Measurements from ENCODE around the gene MROH9. TPM values are rescaled to one million over a fixed set of nuclear protein-coding genes. Genes with fewer than 3 reads are reported as not detected.
"Not testable (repeated sequence)": the region's sequence is repeated elsewhere in the genome, so short reads cannot be mapped to it uniquely, and the experiment has no call there.

The MROH9 gene, protein sequence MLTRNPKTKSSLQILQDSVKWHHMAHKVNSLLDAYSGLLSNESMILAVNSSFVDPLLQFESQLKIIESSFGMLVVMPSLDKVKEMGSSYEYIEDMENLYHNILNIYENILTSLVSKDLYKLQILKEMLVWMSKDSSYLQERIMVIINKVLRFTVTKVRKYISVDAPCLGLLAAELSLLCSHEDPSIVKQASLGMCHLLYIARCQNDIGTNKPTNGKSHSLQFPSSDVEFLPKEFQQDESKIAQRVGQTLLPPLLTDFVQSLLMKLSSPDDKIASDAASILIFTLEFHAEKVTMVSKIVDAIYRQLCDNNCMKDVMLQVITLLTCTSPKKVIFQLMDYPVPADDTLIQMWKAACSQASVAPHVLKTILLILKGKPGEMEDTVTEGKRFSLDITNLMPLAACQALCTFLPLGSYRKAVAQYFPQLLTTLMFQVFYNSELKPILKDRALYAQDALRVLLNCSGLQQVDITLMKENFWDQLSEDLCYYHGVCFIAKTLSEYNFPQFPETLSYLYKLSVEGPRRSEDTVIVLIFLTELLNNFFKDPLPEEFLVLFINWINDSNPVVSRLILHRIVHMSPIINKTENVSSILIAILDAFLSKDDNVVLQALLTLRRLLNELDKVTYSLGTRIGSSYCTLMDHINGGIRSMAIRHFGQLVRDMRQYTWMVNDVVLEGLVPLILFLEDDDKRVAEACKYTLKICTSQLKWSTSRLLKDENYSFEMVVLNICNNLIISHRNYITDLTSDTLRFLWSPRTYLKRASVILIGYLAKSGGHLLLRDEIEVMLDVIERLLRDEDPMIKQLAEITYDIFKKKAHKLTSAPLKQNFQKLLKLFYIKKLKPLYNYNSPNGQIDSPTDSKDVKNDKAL
- total RNA-seq: not detected

- DNase-seq (ENCODE audit: low spot score): no peak
- ATAC-seq: no peak
Observed at GRCh38 chr1:170935231-170935630, at the start of gene MROH9. MROH9 (plus strand) TSS chr1:170935534; CDS start chr1:170945557, 10,023 bp downstream.

- no peak for ATAC-seq
Observed at GRCh38 chr1:170885551-170885950, 49.8 kb upstream of the MROH9 start.

DNA sequence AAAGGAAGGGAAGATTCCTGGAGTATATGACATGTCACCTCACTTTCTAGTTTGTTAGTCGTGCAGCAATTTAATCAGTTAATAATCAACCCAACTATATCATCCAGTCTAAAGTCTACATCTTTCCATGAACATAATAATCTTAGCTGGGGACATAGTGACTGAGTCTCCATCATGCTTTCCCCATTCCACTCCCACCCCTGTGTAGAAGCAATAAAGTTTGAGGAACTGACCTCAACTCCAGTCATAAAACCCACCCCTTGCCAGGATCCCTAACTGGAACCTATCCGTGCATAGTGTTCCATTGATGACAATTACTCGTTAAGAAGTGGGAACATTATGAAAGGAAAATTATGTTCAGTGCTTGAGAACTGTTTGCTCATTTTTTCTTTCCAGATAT, 48.9 kb upstream of the MROH9 start:
- no peak for DNase-seq (ENCODE audit: low spot score)
- peak; percentile 27 for ATAC-seq

More at GRCh38 chr1:170885551-170885950, 49.8 kb upstream of the MROH9 start:
- DNase-seq (ENCODE audit: low spot score): no peak

DNA sequence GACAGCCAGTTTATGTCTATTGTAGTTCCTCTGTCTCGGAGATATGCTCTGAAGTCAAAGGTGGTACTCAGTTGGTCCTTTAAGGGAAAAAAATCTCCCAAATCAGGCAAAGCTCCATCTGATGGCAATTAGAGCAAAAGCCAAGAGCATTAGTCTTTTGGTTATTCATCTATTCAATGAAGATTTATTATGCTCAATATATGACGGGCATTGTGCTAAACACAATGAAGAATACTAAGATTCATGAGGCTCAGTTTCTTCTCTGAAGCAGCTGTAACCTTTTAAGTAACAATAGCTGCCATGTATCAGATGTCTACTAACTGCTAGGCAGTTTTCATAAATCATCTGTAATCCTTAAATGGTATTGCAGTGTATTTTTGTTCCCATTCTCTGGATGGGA, 47.6 kb upstream of the MROH9 start:
- no peak for ATAC-seq
- DNase-seq (ENCODE audit: low spot score): no peak

DNA sequence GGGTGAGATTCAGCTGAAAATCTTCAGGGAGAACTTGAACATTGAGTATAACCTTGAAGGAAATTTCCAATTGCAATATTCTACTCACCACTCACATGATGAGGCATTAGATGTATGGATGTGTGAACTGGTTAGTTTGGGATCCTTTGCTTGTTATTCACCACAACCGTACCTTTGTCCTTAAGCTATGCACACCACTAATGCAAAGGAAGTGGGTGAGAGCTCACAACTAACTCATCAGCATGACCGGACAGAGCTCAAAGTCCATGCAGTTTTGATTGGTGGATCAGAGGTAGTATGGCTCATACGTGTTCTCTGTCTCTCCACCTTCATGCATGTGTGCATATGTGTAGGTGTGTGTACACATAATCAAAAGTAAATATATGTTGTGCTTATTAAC, 43.5 kb upstream of the MROH9 start:
- DNase-seq (ENCODE audit: low spot score) (no peak), ATAC-seq (no peak)

GRCh38 chr1:170893655-170894297, 41.6 kb upstream of the MROH9 start:
- DNase-seq (ENCODE audit: low spot score) (no peak), ATAC-seq (no peak)

GRCh38 chr1:170903961-170904360, 31.4 kb upstream of the MROH9 start:
- ATAC-seq (no peak), DNase-seq (ENCODE audit: low spot score) (no peak)

- DNase-seq (ENCODE audit: low spot score): no peak
- ATAC-seq: no peak
Observed at GRCh38 chr1:170908942-170909341, 26.4 kb upstream of the MROH9 start.

DNA sequence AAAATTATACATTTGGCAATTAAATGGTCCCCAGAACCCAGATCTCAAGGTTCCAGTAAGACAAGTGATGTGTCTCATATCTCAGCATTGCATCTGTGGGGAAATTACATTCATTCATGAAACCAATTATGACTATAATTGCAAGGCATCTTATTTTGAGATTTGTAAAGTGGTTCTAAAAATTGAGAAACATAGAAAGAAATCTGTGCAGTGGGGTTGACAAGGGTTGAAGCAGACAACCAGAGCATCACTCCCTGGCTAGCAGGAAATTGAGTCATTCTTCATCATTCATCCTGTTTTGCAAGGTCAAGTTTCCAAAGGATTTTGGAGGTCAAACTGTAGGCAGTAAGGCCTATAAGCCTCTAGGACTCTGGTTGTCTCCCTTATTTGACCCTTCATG, 25.1 kb upstream of the MROH9 start:
- no peak for DNase-seq (ENCODE audit: low spot score)
- no peak for ATAC-seq

DNA sequence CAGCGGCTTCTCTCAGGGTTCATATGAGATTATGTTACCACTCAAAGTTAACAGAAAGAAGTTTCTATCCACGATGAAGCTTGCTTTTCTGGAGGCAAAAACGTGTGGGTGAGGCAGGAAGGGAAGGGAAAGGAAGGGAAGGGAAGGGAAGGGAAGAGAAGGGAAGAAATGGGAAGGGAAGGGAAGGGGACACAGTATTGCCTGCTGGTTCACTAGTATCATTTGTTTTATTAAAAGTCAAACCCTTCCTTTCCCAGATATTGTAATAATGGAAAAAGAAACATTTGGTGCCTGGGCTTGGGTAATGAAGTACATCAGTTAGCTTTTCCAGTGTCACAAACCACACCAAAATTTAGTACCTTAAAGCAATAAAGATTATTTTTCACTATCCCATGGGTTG, 18.0 kb upstream of the MROH9 start:
- ATAC-seq: no peak
- no peak for DNase-seq (ENCODE audit: low spot score)

DNA sequence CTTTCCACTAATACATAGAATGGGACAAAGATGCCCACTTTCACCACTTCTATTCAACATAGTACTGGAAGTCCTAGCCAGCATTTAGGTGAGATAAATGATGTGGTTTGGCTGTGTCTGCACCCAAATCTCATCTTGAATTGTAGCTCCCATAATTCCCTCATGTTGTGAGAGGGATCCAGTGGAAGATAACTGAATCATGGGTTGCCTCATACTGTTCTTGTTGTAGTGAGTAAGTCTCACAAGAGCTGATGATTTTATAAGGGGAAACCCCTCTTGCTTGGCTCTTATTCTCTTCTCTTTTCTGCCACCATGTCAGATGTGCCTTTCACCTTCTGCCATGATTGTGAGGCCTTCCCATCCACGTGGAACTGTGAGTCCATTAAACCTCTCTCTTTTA, 10.7 kb upstream of the MROH9 start:
- ATAC-seq; DNase-seq (ENCODE audit: low spot score): not testable (repeated sequence)

- no peak for DNase-seq (ENCODE audit: low spot score)
Observed at GRCh38 chr1:170927955-170928840, 7.1 kb upstream of the MROH9 start.

DNA sequence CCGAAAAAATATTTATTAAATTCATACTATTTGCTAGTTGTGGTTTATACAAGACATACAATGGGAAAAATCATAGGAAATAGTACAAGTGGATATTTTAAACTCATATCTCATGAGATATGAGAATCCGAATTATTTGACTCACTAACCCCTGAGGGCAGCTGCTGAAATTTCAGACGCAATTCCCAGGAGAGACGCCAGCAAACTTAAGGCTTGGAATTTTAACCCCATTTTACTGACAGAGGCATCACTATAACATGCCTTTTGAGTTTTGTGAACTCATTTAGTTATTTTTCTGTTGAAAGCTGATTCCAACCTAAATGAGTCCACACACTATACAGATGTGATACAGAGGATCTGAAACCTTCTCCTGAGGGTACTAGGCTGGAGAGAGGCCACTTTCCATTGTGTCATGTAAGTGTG, 5.9 kb upstream of the MROH9 start:
- ATAC-seq (no peak), DNase-seq (ENCODE audit: low spot score) (no peak)

More at GRCh38 chr1:170927955-170928840, 7.1 kb upstream of the MROH9 start:
- ATAC-seq: no peak

- DNase-seq (ENCODE audit: low spot score): no peak
- ATAC-seq: peak; percentile 92
Observed at GRCh38 chr1:170929835-170930554, 5.3 kb upstream of the MROH9 start.

DNA sequence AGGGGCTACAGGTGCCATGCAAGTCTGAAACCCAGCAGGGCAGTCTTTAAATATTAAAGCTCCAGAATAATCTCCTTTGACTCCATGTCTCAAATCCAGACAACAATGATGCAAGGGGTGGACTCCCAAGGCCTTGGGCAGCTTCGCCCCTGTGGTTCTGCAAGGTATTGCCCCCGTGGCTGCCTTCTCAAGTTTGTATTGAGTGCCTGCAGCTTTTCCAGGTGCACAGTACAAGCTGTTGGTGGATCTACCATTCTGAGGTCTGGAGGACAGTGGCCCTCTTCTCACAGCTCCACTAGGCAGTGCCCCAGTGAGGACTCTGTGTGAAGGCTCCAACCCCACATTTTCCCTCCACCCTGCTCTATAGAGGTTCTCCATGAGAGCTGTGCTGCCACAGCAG, 3.7 kb upstream of the MROH9 start:
- ATAC-seq (no peak), DNase-seq (ENCODE audit: low spot score) (no peak)

- no peak for ATAC-seq
- DNase-seq (ENCODE audit: low spot score): no peak
Observed at GRCh38 chr1:170932236-170932635, 3.1 kb upstream of the MROH9 start.

DNA sequence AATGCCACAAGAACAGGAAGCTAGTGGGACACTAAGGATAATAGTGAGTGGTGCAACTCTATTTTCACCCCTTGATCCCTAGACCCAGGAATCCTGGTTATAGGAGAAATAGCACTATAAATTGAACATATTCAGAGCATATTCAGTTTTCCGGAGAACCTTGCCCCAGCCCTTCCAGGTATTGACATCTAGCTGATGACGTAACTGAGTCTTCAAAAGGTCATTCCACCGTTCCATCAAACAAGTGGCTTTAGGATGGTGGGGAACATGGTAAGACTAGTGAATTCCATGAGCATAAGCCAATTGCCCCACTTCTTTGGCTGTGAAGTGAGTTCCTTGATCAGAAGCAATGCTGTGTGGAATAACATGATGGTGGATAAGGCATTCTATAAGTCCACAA, 2.9 kb downstream of the MROH9 start:
- DNase-seq (ENCODE audit: low spot score): no peak
- no peak for ATAC-seq

GRCh38 chr1:170939476-170939875, 4.1 kb downstream of the MROH9 start:
- ATAC-seq (no peak), DNase-seq (ENCODE audit: low spot score) (no peak)

DNA sequence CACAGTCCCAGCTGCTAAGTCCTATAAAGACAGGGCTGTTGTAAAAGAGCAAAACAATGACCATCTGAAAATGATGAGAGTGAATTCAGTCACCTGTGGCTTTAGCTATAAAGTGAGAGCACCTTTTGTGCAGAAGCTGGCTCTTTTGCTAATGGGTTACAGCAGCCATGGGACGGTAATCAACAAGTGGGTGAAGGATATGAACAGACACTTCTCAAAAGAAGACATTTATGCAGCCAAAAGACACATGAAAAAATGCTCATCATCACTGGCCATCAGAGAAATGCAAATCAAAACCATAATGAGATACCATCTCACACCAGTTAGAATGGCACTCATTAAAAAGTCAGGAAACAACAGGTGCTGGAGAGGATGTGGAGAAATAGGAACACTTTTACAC, 16.4 kb downstream of the MROH9 start:
- ATAC-seq; DNase-seq (ENCODE audit: low spot score): not testable (repeated sequence)

GRCh38 chr1:170959385-170959784, 24.1 kb downstream of the MROH9 start:
- DNase-seq (ENCODE audit: low spot score) (no peak), ATAC-seq (no peak)

All from left lobe of liver (tissue), 2 donors.